HG03439 (cell line): ENCODE measurements around the gene CDK1.

Experiments
- ATAC-seq: cut with Tn5 transposase; IDR thresholded peaks from one replicate; pipeline ENCODE4 v1.9.1; 2021; ENCODE audit warnings: mild to moderate bottlenecking, moderate library complexity; ENCODE audit not compliant: unreplicated experiment

The CDK1 gene

DNA sequence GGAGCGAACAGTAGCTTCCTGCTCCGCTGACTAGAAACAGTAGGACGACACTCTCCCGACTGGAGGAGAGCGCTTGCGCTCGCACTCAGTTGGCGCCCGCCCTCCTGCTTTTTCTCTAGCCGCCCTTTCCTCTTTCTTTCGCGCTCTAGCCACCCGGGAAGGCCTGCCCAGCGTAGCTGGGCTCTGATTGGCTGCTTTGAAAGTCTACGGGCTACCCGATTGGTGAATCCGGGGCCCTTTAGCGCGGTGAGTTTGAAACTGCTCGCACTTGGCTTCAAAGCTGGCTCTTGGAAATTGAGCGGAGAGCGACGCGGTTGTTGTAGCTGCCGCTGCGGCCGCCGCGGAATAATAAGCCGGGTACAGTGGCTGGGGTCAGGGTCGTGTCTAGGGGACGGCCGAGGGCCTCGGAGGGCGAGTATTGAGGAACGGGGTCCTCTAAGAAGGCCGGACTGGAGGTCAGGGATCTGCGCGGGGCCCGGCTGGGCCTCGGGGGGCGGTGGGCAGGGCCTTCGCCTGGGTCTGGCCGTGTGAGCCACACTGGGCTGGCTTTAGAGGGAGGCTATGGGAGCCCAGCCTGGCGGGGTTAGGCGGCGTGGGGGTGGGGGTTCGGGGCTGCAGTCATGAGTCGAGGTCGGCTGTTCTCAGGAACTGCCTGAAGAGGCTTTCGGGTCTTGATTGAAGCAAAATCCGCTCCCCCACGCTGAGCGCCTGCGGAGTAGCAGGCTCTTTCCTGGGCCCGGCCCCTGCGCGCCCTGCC is at the start of gene CDK1:
TSS of gene CDK1 (plus strand) at position 265 of the 757 bp plus-strand sequence. CDS start 1,688 bp downstream, outside the sequence.
- peak; percentile 98 for ATAC-seq

DNA sequence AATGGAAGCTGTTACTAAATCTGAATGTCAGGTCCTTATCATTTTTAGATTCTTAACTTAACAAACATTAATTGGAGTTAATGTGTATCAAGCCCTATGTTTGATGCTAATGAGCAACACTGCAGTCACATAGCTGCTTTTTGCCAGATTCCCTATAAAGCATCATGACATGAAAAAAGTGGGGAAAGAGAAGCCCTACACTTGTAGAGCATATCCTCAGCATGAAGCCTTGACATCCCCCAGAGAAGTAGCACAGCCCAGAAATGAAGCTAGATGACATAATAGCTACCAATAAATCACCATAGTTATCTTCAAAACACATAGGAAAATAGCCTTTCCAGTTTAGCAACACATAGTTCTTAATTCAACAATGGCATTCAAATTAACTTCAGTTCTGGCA is 49.2 kb upstream of the CDK1 start:
- no peak for ATAC-seq

DNA sequence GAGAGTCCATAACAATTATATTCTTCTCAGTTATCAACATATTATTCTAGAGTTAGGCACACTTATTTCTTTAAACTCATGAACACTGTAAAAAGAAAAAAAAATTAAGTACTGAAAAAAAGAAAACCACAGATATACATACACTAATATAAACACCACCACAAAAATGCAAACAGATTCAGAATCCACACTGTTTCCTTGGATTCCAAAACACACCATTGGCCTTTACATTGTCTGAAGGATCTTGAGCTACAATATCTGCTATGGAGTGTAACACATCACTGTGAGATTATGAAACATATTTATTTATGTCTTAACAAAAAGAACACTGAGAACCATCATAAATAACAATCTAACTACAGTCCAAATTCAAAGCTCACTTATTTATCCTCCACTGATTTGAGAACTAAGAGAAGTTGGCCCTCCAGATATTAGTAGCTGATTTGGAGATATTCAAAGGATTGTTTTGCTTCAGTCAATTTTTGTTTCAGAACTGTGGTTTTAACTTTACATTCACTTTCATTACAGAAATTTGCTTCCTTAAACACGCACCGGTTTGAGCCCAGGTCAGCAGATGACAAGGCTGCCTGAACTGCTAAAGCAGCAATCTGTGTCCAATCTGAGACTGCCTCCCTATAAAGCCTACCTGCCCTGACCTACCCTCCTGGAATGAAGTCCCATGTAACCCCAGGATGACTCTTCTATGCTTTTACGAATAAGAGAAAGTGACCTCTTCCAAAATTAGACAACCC is 47.0 kb upstream of the CDK1 start:
- peak; percentile 84 for ATAC-seq

DNA sequence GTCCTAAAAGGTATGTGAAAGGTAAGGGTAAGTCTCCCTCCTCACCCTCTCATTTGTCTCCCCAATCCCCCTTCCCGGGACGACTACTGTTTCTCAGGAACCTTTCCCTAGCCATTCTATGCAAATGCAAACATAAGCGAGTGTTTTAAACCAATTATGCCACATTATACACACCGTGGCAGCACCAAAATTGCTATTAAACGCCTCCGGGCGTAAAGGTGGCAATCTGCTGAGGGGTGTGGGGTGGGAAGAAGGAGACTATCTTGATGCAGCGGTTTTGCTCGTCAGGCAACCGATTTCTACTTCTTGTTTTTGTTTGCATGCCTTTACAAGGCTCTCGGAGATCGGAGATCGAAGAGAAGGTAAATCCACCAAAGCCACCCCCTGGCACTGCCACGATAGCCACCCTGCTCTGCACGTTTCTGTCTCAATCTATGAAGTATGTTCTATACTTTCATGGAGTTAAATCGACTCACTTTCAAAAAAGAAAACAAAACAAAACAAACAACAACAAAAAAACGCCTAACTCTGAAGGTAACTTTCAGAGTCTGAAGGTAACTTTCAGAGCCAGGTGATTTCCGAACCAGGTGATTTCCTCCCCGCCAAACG is 46.0 kb upstream of the CDK1 start:
- no peak for ATAC-seq

DNA sequence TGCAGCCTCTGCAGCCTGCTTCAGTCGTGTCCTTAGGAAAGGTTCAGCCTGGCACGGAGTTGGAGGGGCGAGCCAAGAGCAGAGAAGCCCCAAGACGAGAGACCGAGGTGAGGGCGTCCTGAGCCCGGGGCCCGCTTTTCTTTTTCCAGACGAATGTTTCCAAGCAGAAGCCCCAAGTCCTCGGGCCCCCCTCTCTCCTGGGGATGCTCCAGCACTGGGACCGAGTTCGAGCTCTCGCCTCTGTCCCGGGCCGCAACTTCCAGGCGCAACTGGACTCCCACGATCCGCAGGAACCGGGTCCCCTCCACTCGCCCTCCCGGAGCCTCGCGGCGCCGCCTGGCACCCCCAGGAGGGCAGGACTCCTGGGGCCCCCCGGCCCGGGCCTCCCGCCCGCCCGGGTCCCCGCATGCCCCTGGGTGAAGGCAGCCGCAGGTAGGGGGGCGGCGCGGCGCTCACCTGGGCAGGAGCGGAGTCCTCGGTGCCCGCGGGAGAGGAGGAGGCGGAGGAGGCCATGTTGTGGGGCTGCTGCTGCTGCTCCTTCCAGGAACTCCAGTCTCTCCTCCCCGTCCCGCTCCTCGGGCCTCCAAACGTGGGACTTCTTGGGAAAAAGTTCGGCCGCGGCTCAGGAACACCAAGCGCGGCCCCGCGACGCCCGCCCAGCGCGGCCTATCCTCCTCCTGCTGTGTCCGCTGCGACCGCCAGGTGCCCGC is 45.3 kb upstream of the CDK1 start:
- peak; percentile 68 for ATAC-seq

DNA sequence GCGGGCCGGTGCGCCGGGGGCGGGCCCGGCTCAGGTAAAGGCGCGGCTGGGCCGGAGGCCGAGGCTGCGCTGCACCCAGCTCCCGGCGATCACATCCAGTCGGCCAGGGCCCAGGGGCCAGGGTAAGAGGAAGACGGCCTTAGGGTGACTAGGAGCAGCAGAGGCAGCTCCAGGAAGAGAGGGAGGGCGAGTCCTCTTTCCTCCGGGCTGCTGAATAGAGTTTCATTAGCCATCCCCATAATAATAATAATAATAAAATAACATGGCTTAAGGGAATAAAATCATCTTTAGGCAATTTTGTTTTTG is 44.8 kb upstream of the CDK1 start:
- no peak for ATAC-seq

DNA sequence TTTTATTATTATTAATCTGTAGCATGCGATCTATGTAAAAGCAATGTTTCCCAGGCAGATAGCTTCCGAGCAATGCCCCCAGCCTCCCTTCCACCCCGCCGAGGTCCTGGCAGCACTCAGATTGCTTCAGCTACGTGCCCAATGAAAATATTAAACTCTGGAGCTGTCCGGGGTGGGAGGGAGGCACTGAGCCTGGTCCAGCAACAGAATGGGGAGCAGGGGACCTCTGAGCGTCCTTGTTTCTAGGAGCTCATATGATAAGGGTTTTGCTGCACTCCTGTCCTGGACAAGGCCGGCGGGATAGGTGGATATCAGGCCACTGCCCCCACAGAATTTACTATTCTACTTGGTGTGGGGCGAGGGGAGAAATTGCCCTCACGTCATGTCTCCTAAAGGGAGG is 44.5 kb upstream of the CDK1 start:
- ATAC-seq, result no peak

DNA sequence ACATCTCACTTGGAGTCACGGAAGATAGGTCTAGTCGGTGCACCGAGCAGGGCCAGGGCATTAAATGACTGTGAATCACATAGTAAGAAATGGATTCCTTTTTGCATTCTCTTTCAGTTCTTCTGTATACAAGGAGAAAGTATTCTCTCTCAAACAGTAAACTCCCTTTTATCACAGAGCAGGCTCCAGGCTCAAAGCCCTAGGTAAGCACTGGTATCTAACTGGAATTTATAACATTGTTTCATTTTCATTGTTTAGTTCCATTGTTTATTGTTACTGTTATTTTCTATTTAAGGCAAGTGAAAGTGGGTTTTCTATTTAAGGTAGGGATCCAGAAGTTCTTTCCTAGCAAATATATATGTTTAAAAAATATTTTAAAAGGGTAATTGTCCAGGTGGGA is 44.1 kb upstream of the CDK1 start:
- no peak for ATAC-seq

DNA sequence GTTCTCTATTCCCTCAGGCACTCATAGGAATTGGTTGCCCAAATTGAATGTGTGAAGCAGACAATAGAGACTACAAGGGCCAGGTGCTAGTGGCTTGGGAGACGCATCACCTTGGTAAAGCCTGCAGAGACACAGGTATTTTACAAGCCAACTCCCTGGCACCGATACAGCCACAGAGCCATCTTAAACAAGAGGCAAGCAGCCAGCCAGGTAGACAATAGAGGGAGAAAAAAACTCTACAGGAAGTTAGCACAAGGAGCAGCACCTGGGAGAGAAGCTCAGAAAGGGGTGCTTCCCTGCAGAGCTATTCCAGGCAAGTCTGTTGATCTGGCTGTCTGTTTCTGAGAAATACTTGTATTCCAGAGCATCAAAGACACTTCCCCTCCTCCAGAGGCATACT is 43.0 kb upstream of the CDK1 start:
- ATAC-seq, result no peak

DNA sequence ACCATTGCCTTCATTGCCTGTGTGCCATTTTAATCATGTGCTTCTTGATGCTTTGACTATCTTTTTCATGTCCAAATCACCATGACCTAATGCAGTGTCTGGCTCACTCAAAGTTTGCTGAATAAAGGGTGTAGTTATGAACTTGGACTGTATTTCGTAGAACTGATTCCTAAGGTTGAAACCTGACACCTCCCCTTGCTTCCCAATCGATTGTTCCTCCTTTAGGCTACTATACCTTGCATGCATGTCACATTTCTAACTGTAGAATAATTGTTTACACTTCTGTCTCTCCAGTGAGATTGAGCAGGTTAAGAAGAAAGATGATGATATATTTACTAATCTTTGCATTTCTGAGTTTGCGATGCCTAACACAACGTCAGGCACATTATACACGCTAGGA is 41.0 kb upstream of the CDK1 start:
- ATAC-seq, result no peak

DNA sequence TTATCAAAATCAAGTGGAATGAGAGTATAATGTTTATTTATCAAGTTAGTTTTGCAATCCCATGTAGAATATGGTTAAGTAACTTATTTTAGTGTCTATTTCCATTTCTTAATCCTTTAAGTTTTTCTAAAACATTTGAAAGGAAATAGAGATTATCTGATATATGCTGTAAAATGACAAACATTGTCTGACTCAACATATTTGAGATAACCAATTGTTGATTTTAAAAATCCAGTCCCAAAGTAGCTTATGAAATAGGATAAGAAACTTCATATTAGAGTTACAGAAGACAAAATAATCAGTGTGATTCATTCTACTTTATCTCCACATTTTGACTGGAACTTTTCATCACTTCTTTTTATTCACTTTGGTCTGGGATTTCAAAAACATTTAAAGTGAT is 38.7 kb upstream of the CDK1 start:
- ATAC-seq, result no peak

DNA sequence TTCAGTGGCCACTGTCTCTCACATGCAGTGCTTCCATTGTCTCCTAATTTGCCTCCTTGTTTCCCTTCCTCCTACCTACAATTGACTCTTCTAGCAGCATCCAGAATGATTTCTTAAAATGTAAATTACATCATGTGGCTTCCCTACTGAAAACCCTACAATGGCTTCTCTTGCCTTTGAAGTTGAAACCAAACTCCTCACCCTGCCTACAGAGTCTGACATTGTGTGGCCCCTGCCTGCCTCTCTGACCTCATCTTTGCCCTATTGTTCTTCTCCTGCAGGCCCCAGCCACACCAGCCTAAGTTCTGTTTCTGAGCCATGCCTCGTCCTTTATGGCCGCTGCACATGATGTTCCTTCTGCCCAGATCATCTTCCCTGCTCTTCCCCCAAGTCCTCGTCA is 35.8 kb upstream of the CDK1 start:
- ATAC-seq, result no peak

DNA sequence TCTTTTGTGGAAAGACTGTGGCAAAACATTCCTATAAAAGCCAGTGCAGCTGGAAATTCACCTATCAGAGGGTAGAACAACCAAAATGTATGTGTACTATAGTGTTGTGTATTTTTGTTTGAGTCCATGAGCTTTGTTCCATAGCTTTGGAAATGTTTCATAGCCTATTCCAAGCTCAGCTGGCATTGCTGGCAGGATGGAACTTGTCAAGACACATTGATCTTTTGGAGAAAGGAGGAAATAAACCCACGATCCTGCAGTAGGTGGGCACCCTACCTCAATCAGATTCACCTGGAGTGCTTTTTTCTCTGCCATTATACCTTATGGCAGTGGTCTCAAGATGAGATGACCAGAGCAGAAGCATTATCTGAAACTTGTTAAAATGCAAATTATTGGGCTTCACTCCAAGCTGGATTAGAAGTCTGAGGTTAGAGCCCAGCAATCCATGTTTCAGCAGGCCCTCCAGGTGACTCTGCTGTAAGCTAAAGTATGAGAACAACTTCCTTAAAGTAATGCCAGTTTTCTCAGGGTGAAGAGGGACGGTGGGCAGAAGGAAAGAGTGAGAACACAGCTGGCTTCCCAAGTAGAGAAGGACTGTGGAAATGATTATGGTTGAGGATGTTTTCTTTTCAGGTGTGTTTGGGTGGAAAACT is 30.3 kb upstream of the CDK1 start:
- ATAC-seq, result no peak

DNA sequence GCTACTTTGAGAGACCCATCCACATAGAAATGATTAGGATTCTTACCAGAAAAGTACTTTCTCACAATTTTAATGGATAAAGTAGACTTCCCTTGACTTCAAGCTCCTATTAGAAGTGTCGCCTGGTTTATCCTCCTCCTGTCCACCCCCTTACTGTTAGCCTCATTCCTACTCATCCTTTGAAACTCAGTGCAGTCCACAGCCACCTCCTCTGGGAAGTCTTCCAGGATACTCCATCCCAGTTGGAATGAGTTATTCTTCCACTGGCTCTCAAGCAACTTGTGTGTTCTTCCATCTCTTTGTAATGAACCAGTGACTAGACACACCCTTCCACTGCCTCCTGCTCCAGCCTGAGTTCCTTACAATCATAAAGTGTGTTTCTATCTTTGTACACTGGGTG is 25.1 kb upstream of the CDK1 start:
- ATAC-seq, result no peak

DNA sequence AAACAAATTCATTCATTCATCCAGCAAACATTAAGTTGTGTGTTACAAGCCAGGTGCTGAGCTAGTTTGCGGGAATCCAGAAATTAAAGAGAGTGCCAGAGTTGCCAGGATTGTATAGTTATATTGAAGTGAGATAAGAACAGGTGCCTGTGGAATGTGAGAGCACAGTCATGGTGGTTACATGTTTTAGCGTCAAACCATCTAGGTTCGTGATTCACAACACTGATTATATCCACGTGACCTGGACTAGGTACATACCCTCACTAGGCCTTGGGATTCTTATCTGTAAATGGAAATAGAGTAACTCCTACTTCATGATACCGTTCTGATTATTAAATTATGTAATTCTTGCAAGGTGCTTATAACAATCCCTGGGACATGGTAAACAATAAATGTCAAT is 24.5 kb upstream of the CDK1 start:
- ATAC-seq, result no peak

DNA sequence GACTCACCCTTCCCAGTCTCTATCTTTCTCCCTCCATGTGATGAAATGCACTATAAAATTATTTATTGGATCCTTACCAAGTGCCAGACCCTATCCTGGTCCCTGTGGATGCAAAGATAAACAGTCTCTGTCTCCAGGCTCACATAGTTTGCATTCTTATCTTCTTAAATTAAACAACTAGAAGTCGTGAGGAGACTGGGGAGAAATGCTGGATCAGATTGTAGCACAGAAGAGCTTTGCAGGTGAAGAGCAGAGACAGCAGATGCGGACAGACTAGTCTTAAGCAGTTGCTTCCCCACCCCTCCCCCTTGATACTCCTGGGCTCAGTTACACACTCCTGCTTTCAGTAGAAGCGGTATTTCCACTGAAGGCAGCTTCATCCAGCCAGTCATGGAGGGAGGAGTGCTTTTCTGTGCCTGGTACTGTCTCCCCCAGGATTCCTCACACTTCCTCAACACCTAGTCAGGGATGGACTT is 20.8 kb upstream of the CDK1 start:
- ATAC-seq, result no peak

DNA sequence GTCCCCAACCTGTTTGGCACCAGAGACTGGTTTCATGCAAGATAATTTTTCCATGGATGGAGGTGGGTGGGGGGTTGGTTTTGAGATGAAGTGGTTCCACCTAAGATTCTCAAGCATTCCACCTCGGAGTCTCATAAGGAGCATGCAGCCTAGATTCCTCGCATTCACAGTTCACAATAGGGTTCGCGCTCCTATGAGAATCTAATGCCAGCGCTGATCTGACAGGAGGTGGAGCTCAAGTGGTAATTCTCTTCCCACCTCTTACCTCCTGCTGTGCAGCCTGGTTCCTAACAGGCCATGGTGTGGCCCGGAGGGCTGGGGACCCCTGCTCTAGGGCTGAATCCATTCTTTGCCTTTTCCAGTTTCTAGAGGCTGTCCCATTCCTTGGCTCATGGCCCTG is 19.1 kb upstream of the CDK1 start:
- no peak for ATAC-seq

DNA sequence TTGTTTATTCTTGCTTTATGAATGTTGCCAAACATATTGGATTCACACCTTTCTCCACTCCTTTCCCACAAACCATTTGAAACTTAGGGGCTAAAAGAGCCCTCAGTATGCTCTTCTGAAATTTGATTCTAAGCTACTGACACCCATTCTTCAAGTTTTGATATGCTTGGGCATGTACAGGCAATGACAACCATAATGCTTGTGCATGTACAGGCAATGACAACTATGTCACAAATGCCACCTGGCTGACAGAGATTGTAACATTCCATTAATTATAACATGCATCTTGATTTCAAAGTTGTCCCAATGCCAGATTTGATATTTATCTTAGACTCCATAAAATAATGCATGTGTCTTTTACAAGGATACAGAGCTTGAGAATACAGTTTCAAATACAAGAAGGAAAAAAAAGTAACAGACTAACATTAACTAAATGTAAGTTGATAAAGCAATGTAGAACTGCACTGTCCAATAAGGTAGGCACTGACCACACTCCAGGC is 17.5 kb upstream of the CDK1 start:
- ATAC-seq, result no peak

DNA sequence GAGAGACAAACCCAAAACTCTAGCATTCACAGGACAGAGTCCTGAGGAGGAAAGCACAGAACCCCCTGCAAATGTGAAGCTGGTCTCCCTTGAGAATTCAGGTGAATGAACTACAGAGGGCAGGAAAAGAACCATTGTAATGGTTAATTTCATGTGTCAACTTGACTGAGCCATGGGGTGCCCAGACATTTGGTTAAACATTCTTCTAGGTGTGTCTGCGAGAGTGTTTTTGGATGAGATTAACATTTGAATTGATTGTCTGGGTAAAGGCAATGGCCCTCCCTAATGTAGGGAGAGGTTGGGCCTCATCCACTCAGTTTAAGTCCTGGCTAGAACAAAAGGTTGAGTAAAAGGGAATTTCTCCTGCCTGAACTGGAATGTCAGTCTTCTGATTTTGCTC is 15.7 kb upstream of the CDK1 start:
- ATAC-seq, result no peak

DNA sequence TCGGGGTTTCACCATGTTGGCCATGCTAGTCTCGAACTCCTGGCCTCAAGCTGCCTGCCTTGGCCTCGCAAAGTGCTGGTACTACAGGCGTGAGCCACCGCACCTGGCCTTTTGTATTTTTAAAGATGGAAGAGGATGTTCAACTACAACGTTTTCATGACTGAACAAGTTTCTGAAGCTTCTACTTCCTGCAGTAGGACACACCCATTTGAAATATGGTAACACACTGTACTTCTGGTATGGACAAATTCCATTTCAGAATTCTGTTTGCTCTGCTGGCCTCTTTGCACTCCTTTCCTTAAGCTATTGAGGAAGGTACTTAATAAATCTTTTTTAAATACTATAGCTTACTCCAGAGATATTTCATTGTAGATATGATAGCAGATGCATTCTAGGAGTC is 10.9 kb upstream of the CDK1 start:
- no peak for ATAC-seq

DNA sequence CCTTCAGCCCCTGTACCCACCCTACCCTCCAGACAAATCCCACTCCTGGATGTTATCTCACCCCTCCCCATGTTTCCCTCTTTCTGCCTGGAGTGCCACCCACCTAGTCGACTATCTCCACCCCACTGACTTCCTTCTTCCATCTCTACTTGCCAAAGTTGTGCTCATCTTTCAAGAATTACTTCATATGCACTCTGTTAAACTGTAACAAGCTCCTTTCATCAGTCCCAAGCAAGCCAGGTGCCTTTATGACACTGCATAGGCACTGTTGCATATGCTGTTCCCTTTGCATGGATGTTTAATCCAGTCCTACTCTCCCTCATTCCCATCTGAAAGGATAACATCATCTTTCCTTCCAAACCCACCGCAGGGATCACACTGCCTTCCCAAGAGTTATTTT is 8.9 kb upstream of the CDK1 start:
- ATAC-seq, result no peak
